GM18909 (cell line): Measurements from ENCODE around the gene U2AF2.
A peak's percentile ranks its signal among the peaks of the same experiment; 100 is the strongest.

ENCODE experiments used
- ATAC-seq: cut with Tn5 transposase; IDR thresholded peaks from one replicate; pipeline ENCODE4 v1.9.1; 2021; ENCODE audit warnings: mild to moderate bottlenecking; ENCODE audit not compliant: unreplicated experiment, poor library complexity

Gene U2AF2

DNA sequence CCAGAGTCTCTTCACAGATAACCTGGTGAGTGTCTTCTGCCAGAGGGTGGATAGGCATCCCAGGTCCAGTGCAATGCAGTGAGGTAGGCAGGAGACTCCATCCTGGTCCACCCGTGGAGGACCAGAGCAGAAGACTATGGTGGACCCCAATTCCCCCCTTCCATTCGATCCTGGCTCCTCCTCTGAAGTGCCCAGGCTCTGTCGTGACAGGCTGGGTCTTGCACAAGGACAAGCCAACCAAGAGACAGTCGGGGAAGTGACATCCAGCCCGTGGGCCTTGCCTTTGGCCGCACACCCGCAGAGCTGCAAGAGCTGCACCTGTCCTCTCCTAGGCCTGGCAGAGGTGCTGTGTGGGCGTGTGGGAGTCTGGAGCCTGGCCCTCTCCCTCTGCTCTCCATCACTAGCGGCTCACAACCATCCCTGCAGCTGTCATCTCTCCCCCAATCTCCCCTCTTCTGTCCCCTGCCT, 33.6 kb upstream of the U2AF2 start:
- no peak for ATAC-seq

DNA sequence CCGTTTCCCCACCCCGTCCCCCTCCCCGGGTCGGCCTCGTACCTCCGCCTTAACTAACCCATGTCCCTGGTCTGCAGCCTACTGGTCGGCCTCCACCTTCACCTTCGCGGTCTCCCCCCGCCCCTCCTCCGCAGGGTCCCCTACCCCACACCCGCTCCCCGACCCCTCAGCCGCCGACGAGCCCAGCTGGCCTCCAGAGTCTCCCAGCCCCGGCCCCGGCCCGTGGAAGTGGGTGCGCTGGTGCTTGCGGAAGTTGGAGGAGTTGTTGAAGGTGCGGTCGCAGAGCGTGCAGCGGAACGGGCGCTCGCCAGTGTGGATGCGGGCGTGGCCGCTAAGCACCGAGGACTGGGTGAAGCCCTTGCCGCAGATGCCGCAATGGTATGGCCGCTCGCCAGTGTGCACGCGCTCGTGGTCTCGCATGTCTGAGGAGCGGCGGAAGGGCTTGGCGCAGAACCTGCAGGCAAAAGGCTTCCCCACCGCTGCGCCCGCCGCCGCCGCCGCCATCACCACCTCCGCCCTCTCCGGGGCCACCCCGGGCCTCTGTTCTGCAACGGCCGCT, 33.1 kb upstream of the U2AF2 start:
- no peak for ATAC-seq

DNA sequence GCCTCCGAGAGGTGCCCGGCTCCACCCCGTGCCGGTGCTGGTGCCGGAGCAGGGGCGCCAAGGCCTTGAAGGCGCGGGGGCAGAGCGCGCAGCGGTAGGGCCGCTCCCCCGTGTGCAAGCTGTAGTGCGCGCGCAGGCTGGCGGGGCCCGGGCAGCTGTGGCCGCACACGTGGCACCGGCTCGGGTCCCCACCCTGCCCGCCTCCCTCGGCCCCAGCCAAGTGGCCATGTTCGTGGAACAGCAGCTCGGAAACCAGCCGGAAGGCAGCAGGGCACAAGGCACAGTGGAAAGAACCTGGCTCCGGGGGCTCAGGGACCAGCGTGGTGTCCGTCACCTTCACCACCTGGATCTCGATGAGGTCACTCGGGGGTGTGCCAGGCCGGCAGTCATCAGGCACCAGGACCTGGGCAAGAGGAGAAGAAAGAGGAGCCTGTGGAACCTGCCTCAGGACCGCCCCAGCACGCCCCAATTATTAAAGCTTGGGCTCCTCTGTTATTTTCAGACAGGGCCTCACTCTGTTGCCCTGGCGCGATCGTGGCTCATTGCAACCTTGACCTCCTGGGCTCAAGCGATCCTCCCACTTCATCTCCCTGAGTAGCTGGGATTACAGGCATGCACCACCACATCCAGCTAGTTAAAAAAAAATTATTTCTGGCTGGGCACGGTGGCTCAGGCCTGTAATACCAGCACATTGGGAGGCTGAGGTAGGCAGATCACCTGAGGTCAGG, 32.4 kb upstream of the U2AF2 start:
- ATAC-seq = no peak

DNA sequence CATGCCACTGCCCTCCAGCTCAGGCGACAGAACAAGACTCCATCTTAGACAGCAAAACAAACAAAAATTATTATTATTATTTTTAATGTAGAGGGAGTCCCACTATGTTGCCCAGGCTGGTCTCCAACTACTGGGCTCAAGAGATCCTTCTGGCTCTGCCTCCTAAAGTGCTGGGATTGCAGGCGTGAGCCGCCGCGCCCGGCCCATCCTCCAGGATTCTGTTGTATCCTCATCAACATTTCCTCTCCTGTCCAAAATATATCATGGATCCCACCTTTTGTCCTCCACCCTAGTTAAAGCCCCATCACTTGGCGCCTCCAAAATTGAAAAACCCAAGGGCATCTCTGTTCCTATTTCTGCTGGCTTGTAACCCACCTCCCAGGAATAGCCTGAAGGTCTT, 31.7 kb upstream of the U2AF2 start:
- ATAC-seq = no peak

DNA sequence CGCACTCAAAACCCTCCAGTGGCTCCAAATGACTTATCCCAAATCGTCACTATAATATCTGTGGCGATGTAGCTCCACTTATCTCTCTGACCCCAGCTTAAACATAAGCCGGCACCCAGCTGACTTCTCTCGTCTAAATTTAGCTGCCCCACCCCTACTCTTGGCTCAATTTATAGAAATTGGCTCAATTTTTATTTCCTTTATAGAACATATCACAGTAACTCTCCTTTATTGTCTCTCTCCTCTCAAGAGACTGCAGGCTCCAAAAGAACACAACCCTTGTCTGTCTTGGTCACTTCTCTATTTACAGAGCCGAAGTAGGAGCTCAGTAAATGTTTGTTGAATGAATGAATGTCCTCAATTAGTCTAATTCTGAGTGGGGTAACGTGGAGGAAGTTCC, 31.3 kb upstream of the U2AF2 start:
- no peak for ATAC-seq

DNA sequence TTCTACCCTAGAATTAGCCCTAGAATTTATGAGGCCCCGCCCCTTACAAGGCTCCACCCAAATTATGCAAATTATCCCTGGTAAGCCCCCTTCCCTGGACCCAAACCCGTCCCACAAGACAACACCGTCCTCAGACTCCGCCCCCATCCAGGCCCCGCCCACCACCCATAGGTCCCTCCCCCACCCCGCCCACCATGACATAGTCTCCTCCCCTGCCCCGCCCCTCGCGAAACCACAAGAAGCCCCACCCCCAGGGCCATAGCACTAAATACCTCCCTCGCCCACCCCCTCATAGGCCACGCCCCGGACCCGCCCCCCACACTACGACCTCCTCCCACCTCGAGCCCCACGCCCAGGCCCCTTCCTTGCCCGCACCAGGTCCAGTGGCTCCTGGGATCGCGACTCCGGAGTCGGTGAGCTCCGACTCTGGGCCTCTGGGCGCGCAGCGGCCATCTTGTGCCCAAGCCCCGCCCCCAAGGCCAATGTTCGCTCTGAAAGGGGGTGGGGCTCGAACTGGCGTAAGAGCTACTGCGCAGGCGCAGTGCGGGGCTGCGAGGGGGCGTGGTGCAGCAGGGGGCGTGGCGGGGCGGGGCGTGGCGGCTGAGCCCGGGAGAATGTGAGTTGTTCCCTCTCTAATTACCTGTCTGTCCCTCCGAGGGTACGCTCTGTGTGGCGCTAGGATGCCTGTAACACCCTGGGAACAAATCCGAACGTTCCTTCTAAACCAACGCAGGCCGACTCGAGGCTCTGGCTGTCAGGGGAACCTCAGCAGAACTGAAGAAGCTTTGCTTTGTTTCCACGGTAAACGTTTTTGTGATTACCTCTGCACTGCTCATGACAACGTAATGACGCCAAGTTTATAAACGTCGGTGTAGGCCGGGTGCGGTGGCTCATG, 30.5 kb upstream of the U2AF2 start, which contains the start of gene ZNF784:
ZNF784 (minus strand) TSS at position 458 of the 895 bp plus-strand sequence; CDS start at position 453, 5 bp downstream.
- ATAC-seq = peak; percentile 71

DNA sequence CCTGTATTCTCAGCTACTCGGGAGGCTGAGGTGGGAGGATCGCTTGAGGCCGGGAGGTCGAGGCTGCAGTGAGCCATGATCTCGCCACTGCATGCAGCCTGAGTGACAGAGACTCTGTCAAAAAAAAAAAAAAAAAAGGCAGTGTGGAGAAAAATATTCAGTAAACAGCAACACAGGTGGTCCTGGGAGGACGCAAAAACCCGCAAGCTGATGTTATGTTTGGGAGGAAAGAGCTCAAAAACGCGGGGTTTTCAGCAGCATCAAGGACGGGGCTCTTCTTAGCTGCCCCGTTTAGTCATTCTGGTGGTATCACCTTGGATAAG, 29.9 kb upstream of the U2AF2 start:
- ATAC-seq = no peak

DNA sequence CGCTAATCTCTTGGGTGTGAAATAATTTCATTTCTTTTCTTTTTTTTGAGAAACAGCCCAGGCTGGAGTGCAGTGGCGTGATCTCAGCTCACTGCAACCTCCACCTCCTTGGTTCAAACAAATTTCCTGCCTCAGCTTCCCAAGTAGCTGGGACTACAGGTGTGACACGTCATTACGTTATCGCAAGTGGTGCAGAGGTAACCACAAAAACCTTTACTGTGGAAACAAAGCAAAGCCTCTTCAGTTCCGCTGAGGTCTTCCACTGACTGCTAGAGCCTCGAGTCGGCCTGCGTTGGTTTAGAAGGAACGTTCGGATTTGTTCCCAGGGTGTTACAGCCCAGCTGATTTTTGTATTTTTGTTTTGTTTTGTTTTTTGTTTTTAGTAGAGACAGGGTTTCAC, 28.5 kb upstream of the U2AF2 start:
- no peak for ATAC-seq

DNA sequence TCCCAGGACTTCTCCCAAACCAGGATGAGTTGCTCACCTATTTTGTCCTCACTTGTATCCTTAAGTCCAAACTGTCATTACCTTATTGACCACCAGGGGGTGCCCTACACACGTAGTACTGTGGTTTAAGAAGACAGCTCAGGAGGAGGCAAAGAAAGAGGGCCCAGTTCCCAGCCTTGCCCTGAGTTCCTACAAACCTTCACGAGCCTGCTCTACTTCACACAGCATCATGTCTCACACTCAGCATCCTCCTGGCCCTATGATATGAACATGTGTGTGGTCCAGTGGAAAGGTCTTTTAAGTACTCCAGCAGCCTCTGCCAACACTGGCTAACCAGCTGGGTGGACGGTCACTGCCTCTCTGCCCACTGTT, 22.4 kb upstream of the U2AF2 start:
- ATAC-seq = no peak

DNA sequence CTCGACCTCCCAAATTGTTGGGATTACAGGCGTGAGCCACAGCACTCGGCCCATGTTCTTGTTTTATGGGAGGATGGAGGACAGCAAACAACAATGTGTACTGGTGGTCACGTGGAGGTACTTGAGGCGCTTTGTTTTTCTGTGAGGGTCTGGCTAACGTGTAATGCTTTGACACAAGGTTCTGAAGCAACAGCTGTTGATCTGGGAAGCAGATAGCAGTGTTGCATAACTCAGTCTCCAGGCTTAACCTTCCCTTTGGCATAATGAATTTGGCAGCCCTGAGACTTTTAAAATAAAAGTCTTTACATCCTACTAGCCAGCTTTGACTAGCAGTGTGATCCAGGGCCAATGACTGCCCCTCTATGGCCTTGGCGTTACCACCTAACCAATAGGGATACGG, 21.0 kb upstream of the U2AF2 start:
- ATAC-seq = no peak

DNA sequence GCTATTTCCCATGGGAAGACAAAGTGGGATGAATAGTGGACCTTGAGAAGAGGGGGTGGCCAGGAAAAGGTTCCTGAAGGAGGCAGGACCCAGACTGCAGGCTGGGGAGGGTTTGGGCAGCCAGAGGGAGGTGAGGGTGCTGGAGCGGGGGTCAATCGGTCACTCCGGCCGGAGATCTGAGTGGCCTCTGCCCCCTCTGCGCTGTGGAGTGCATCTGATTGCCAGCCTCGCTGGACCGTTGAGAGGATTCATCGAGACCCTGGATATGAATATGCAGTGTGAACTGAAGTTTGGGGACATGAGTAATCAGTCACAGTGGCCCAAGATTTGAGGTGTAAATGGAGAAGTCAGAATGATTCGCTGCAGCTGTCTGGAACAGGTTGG, 19.5 kb upstream of the U2AF2 start:
- ATAC-seq = no peak

DNA sequence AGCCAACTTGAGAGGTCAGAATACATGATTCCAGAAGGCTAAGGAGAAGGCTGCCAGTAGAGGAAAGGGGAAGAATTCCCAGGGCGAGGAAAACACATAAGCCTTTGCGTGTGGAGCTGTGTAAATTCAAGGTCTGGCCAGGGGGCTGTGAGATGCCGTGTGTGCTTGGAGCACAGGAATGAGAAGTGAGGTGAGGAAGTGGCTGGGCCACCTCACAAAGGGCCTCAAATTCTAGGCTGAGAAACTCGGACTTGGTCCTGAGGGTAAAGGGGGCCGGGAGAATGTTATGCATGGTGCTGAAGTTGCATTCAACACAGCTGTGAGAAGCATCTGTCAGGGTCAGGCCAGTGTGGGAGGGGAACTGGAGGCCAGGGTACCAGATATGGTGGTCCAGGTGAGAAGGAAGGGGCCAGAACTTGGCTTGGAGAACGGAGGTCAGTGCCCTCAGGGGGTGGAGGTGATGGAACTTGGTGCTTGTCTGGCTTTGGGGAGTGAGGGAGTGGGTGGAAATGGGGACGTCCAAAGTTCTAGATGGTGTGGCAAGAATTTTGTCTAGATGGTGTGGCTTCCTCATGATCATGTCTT, 18.9 kb upstream of the U2AF2 start:
- ATAC-seq = no peak

DNA sequence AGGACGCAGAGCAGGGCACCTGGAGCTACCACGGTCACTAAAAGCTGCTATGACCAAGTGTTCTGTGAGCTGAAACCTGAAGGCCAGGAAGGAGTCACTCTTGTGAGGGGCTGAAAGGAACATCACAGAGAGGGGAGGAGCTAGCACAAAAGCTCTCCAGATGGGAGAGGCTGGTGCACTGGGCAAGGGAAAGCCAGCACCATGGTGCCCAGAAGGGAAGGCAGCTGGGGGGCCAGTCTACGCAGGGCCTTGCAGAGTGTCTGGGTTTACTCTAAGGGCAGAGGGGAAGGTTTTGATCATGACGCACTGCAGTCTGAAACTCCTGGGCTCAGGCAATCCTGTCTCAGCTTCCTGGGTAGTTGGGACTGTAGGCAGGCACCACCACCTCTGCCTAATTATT, 18.1 kb upstream of the U2AF2 start:
- no peak for ATAC-seq

DNA sequence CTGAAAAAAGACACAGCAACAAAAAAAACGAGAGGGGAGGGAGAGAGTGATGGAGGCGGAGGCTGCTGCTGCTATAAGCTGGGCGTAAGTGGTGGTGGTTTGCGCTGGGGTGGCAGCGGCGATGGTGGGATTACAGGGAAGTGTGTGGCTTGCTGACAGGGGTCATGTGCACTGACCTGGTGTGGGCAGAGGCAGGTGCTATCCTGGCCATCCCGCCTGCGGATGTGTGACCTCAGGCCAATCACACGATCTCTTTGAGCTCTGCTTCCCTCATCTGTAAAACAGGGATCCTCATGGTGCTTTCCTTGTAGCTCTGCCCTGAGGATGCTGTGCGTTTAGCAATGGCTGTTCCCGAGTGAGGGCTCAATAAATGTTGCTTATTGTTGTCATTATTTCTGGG, 17.3 kb upstream of the U2AF2 start:
- no peak for ATAC-seq

DNA sequence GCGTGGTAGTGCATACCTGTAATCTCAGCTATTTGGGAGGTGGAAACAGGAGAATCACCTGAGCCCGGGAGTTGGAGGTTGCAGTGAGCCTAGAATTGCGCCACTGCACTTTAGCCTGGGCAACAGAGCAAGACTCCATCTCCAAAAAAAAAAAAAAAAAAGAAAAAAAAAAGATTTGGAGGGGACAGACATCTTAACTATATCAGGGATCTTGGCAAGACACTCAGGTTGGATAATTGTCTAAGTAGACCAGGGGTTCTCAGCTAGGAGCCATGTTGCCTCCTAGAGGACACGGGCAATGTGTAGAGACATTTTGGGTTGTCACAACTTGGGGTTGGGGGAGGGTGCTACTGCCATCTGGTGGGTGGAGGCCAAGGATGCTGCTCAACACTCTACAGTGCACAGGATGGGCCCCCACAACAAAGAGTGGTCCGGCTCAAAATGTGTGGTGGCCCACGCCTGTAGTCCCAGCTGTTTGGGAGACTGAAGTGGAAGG, 15.9 kb upstream of the U2AF2 start:
- no peak for ATAC-seq

DNA sequence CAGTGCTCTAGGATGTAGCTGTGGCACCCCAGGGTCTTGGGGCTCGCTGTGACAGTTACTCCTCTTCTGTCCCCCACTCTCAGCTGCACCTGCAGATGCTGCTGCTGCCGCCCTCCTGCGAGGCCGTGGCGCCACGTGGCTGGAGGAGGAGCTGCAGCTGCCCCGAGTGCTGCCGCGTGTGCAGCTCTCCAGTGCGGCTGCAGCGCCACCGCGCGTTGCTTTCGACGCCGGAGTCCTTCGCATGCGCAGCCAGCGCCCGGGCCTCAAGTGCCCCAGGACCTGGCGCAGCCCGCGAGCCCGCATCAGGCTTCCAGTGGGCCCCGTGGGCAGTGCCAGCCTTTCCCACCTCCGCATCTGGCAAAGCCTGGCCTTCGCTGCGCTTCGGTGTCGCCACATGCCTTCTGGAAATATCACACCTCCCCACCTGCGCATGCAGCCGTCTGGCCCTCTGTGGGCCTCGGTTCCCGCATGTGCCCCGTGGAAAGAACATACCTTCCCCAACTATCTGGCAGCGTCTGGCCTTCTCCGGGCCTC, 14.7 kb upstream of the U2AF2 start:
- ATAC-seq = no peak

DNA sequence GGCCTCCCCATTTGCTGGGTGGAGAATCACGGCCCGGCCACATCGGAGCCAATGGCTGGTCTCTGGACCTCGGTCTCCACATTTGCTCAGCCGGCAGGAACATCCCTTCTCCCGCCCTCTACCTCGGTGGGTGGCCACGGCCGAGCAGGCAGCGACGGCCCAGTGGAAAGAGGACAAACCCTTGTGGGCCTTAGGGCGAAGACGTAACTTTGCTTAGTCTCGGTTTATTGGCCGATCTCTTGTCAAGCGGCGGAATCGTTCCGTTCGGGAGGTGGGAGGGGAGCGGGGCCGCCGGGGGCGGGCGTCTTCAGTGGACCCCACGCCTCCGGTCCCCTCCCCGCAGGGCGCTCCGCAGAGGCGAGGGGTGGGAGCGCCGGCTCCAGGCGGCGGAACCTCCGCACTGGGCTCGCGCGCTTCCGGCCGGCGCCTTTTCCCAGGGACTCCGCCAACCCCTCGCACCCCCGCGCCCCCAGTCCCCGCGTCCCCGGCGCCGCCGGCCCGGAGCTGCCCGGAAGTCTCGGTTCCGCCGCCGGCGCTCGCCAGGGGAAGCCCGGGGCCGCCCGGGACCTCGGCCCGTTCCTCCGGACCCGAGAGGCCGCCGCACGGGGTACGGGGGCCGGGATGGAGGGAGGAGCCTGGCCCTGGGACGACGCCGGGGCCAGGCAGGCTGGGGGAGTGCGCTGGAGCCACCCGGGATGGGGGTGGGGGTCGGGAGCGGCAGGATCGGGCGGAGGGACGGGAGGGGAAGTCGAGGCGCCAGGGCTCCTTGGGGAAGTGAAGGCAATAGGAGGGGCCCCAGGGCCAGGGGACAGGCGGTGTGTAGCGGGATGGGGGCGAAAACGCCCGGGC, 14.0 kb upstream of the U2AF2 start, which contains the start of gene ZNF580:
ZNF580 (plus strand) TSS at position 426 of the 849 bp plus-strand sequence. CDS start 1,507 bp downstream, outside the sequence.
- peak; percentile 39 for ATAC-seq

DNA sequence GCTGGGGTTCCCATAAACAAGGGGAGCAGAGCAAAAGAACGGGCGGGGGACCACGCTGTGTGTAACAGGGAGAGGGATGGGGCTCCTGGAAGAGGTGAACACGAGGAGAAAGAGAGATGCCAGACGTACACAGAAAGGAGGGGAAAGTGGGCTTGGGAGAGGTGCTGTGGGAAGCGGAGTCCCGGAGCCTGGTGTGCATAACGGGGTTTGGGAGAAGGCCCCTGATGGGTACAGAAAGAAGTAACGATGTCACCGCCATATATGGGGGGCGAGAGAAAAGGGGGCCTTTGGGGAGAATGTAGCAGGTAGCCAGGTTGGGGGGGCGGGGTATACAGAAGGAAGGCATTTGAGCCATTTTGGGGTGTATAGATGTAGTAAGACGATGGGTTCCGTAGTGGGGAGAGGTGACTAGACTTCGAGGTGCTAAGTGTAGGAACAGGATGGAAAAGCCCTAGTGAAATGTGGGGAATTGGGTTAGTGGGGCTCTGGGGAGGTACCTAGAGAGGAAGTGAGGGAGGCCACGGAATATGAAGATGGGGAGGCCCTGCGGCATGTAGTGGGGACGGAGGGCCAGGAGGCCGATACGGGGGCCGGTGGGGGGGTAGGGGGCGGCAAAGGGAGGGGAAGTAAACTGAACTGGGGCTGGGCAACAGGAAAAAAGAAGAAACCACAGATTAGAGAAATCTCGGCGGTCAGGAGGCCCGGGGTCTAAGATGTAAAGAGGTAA, 13.2 kb upstream of the U2AF2 start:
- no peak for ATAC-seq
